Gastroesophageal sphincter (tissue), 4 donors: Measurements from ENCODE around the gene HADH. TPM values are rescaled to one million over a fixed set of nuclear protein-coding genes. Genes with fewer than 3 reads are reported as not detected.
A peak's percentile ranks its signal among the peaks of the same experiment; 100 is the strongest.

Source experiments
- ATAC-seq: fragments of 150-250 bp; one replicate; pipeline ENCODE4 v1.9.1; 2016; ENCODE audit warnings: mild to moderate bottlenecking, moderate library complexity
- H3K27ac ChIP-seq, 4 donors: fragments of 200-600 bp; sonication (generic) in 3 of 4; 1 replicate in 3 of 4; 2 replicates in 1 of 4; pipeline ENCODE4 v1.5.1; 2016 to 2019
- H3K27me3 ChIP-seq: fragments of 200-600 bp; sonication (generic); one replicate; pipeline ENCODE4 v1.5.1; 2019
- H3K36me3 ChIP-seq, 2 donors: fragments of 200-600 bp; sonication (generic); one replicate each; pipeline ENCODE4 v1.5.1; 2019; ENCODE audit warnings: control low read depth in 1 of 2
- H3K4me1 ChIP-seq, 3 donors: fragments of 200-600 bp; sonication (generic); 1 replicate in 2 of 3; 2 replicates in 1 of 3; pipeline ENCODE4 v1.5.1; 2016 to 2019; ENCODE audit warnings: control low read depth in 2 of 3
- H3K4me3 ChIP-seq, 2 donors: fragments of 200-600 bp; sonication (generic); one replicate each; pipeline ENCODE4 v1.5.1; 2019; ENCODE audit warnings: mild to moderate bottlenecking in 1 of 2, moderate library complexity in 1 of 2
- H3K9me3 ChIP-seq, 3 donors: fragments of 200-600 bp; sonication (generic); one replicate each; pipeline ENCODE4 v1.5.1; 2017 to 2019; ENCODE audit warnings: control low read depth in 2 of 3
- CTCF ChIP-seq, 4 experiments: fragments of 200-600 bp in 2 of 4; fragments of 450-650 bp in 2 of 4; sonication (generic) in 1 of 4; IDR thresholded peaks; one replicate each; pipeline ENCODE4 v1.5.1; 2017 to 2019; ENCODE audit warnings: antibody characterized with exemption in 4 of 4, mild to moderate bottlenecking in 2 of 4, moderate library complexity in 2 of 4
- EP300 ChIP-seq: sonication (generic); formaldehyde crosslinking; IDR thresholded peaks from one replicate; pipeline ENCODE4 v1.6.1; 2017; ENCODE audit warnings: antibody characterized with exemption, mild to moderate bottlenecking
- POLR2A ChIP-seq, 2 donors: fragments of 450-650 bp; IDR thresholded peaks; one replicate each; pipeline ENCODE4 v1.6.1; 2017; ENCODE audit warnings: antibody characterized with exemption in 2 of 2, mild to moderate bottlenecking in 2 of 2, moderate library complexity in 1 of 2
- POLR2AphosphoS5 ChIP-seq: sonication (generic); formaldehyde crosslinking; IDR thresholded peaks from one replicate; pipeline ENCODE4 v1.6.1; 2017; ENCODE audit warnings: antibody characterized with exemption
- WGBS, 2 donors: methylation state at CpG; one replicate each; pipeline ENCODE4 v1.1.5; 2018; ENCODE audit warnings: low coverage in 1 of 2; 5-methylcytosine and 5-hydroxymethylcytosine counted together
- total RNA-seq, 4 donors: library from RNA; depleted of rRNA; stranded (reverse); fragments of >200 nt; gene quantifications; one replicate each; pipeline ENCODE4 v1.1.0, GENCODE V29; 2016

HADH gene
- total RNA-seq, 4 donors from 2014 or later, result 88.9 to 148 (median 112) TPM

DNA sequence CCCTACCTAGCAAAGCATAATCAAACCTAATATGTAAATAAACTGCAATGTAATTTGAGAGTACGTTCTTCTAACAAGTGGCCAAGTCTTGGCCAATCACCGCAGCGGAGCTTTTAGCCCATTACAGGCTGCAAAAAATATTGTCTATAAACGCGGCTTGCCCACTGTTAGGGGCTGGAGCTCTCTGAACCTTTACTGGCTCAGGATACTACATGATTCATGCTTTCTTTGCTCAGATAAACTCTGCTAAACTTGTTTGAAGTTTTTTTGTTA, 990 bp upstream of the HADH start:
- Histone ChIP-seq H3K27me3 (no peaks in the 10 kb centered on the region), H3K9me3 (no peaks in the 10 kb centered on the region), H3K36me3 (no peaks in the 10 kb centered on the region), H3K27ac (peak overlapping the region; percentile 62 to 98 (median 94)), H3K4me1 (peaks cover 3 to 55% (median 13%) of the 10 kb centered on the region in 3 donors), H3K4me3 (peak overlapping the region; percentile 56 to 85)
- 49 to 73% methylated on average over 5 of the region's 5 CpGs for WGBS, 2 donors
- TF ChIP-seq EP300 (no peak), POLR2AphosphoS5 (no peak), POLR2A (IDR thresholded peaks at IDR 0.05) (no peak), CTCF (IDR thresholded peaks at IDR 0.05) (no peak)
- ATAC-seq, result no peak

DNA sequence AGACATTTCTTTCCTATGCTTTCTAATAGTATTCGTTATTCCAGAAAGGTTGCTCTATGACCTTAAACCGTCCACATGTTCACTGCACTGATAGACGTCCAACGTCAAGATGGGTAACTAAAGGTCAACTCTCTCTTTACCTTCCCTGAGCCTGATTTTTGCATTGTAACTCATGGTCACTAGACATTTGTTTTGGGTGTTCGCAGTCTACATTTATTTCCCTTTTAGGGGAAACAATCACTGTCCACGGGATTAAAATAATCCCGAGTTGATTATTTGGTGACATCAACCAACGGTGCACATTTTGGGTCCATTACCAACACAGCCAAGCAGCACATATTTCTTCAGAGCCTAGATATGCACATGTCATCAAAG, 540 bp upstream of the HADH start:
- H3K4me1 ChIP-seq, result peaks cover 3 to 60% (median 13%) of the 10 kb centered on the region in 3 donors
- no peaks in the 10 kb centered on the region for H3K9me3 ChIP-seq
- no peaks in the 10 kb centered on the region for H3K36me3 ChIP-seq
- peak overlapping the region; percentile 62 to 98 (median 94) for H3K27ac ChIP-seq
- WGBS, 2 donors, result 8 to 12% methylated on average over 8 of the region's 8 CpGs
- no peaks in the 10 kb centered on the region for H3K27me3 ChIP-seq
- no peak for ATAC-seq
- TF ChIP-seq POLR2A (IDR thresholded peaks at IDR 0.05), result no peak
- TF ChIP-seq CTCF (IDR thresholded peaks at IDR 0.05), result no peak
- no peak for TF ChIP-seq EP300
- TF ChIP-seq POLR2AphosphoS5, result no peak
- H3K4me3 ChIP-seq, result peak overlapping the region; percentile 56 to 85

DNA sequence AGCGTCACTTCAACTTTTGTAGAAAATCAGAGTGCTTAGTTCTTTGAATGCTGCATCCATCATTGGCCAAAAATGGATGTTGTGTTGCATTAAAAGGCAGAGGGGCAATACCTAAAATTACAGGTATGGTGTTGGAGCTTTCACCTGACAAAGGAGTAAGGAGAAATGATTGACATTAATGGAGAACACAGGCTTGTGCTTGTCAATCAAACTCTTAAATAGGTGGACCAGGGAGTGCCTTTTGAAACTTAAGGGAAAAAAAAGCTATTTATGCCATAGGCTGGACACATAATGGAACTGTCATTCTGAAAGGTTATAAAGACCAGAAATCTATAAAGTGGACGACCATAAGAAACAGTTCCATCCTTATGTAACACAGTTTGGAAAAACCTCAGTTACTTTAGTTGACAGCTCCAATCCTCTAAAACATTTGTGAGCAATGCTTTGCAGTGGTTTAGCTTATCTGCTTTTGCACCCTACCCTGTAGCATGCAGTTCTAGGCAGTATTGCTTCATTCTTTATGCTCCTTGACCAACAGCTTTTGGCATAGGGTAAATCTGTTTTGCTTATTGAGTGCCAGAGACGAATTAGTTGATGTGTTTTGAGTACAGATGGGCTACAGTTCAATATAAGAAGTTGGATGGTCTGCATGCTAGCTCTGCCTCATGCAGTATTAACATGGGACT, 2.4 kb downstream of the HADH start:
- WGBS, 2 donors, result 53 to 55% methylated on average over 2 to 3 of the region's 3 CpGs
- Histone ChIP-seq H3K36me3 (peaks cover 0 to 3% of the 10 kb centered on the region in 2 donors), H3K9me3 (no peaks in the 10 kb centered on the region), H3K27me3 (no peaks in the 10 kb centered on the region), H3K4me1 (peaks cover 8 to 84% (median 13%) of the 10 kb centered on the region in 3 donors), H3K27ac (peak overlapping the region in 3 of 4 donors; percentile 38 to 98 (median 95)), H3K4me3 (peak overlapping the region in 1 of 2 donors; percentile 85)
- TF ChIP-seq CTCF (IDR thresholded peaks at IDR 0.05) (no peak), EP300 (no peak)
- no peak for ATAC-seq

GRCh38 chr4:107993969-107994368, 4.3 kb downstream of the HADH start:
- Histone ChIP-seq H3K9me3 (no peaks in the 10 kb centered on the region), H3K4me3 (peak overlapping the region in 1 of 2 donors; percentile 9), H3K36me3 (peaks cover 0 to 3% of the 10 kb centered on the region in 2 donors), H3K27ac (peak overlapping the region in 2 of 4 donors; percentile 95 to 98), H3K4me1 (peaks cover 16 to 87% (median 17%) of the 10 kb centered on the region in 3 donors), H3K27me3 (no peaks in the 10 kb centered on the region)
- TF ChIP-seq CTCF (IDR thresholded peaks at IDR 0.05), result no peak
- no peak for TF ChIP-seq EP300
- no peak for TF ChIP-seq POLR2AphosphoS5
- TF ChIP-seq POLR2A (IDR thresholded peaks at IDR 0.05), result no peak
- 67 to 73% methylated on average over 3 of the region's 3 CpGs for WGBS, 2 donors
- no peak for ATAC-seq

- peak overlapping the region in 2 of 4 donors; percentile 95 to 98 for H3K27ac ChIP-seq
- no peak overlapping the region for H3K4me3 ChIP-seq
- H3K9me3 ChIP-seq, result no peaks in the 10 kb centered on the region
- no peaks in the 10 kb centered on the region for H3K27me3 ChIP-seq
- ATAC-seq, result no peak
- peaks cover 0 to 3% of the 10 kb centered on the region in 2 donors for H3K36me3 ChIP-seq
- TF ChIP-seq POLR2A (IDR thresholded peaks at IDR 0.05), result no peak
- no peak for TF ChIP-seq CTCF (IDR thresholded peaks at IDR 0.05)
- no peak for TF ChIP-seq POLR2AphosphoS5
- no peak for TF ChIP-seq EP300
- H3K4me1 ChIP-seq, result peaks cover 18 to 92% (median 18%) of the 10 kb centered on the region in 3 donors
These were observed 5.2 kb downstream of the HADH start for GRCh38 chr4:107994894-107995293.
